ENCODE data around the gene HNRNPDL.
"Not testable (repeated sequence)": the region's sequence is repeated elsewhere in the genome, so short reads cannot be mapped to it uniquely, and the experiment has no call there.

Gene HNRNPDL

GRCh38 chr4:82430193-82430963 is at the start of gene HNRNPDL, which contains the start of gene ENOPH1:
Gene HNRNPDL (minus strand): TSS chr4:82430462. CDS start chr4:82429690, 772 bp downstream.
Gene ENOPH1 (plus strand): TSS chr4:82430590. CDS start chr4:82430830, 240 bp downstream.
- no peak for TF ChIP-seq CTCF (IDR thresholded peaks at IDR 0.05; ENCODE audit: insufficient read depth, missing control alignments)
- DNase-seq (ENCODE audit: insufficient read length, low spot score) = peak; percentile 74
- FAIRE-seq = no peak

- DNase-seq (ENCODE audit: insufficient read length, low spot score) (no peak), FAIRE-seq (no peak)
- no peak for TF ChIP-seq CTCF (IDR thresholded peaks at IDR 0.05; ENCODE audit: insufficient read depth, missing control alignments)
Measured at GRCh38 chr4:82479562-82479961, 49.3 kb upstream of the HNRNPDL start.

- DNase-seq (ENCODE audit: insufficient read length, low spot score); FAIRE-seq: not testable (repeated sequence)
Measured at GRCh38 chr4:82477469-82477868, 47.2 kb upstream of the HNRNPDL start.

- not testable (repeated sequence) for FAIRE-seq; DNase-seq (ENCODE audit: insufficient read length, low spot score)
Measured at GRCh38 chr4:82475931-82476330, 45.7 kb upstream of the HNRNPDL start.

- no peak for DNase-seq (ENCODE audit: insufficient read length, low spot score)
- no peak for FAIRE-seq
- no peak for TF ChIP-seq CTCF (IDR thresholded peaks at IDR 0.05; ENCODE audit: insufficient read depth, missing control alignments)
Measured at GRCh38 chr4:82473621-82474164, 43.4 kb upstream of the HNRNPDL start.

- DNase-seq (ENCODE audit: insufficient read length, low spot score); FAIRE-seq: not testable (repeated sequence)
Measured at GRCh38 chr4:82473080-82473479, 42.8 kb upstream of the HNRNPDL start.

GRCh38 chr4:82469791-82470345 is 39.6 kb upstream of the HNRNPDL start:
- FAIRE-seq (no peak), DNase-seq (ENCODE audit: insufficient read length, low spot score) (no peak)
- TF ChIP-seq CTCF (IDR thresholded peaks at IDR 0.05; ENCODE audit: insufficient read depth, missing control alignments) = no peak

- no peak for TF ChIP-seq CTCF (IDR thresholded peaks at IDR 0.05; ENCODE audit: insufficient read depth, missing control alignments)
- FAIRE-seq (no peak), DNase-seq (ENCODE audit: insufficient read length, low spot score) (no peak)
Measured at GRCh38 chr4:82467471-82467870, 37.2 kb upstream of the HNRNPDL start.
